Chondrocyte (in vitro differentiated cells): ENCODE measurements around the gene SPTLC2. TPM values are rescaled to one million over a fixed set of nuclear protein-coding genes. Genes with fewer than 3 reads are reported as not detected.
"Not testable (repeated sequence)": the region's sequence is repeated elsewhere in the genome, so short reads cannot be mapped to it uniquely, and the experiment has no call there.

Experiments used
- DNase-seq: peaks from one replicate; pipeline ENCODE4 v3.0.0; 2021; ENCODE audit warnings: mixed read lengths, low spot score
- H3K27ac Mint-ChIP-seq: one replicate; pipeline ENCODE4 v1.8.0; 2021; ENCODE audit warnings: mild to moderate bottlenecking, moderate library complexity, mixed read lengths; ENCODE audit not compliant: unreplicated experiment
- H3K27me3 Mint-ChIP-seq: 2 replicates; pipeline ENCODE4 v1.8.0; 2021; ENCODE audit warnings: low read depth, mixed read lengths
- H3K36me3 Mint-ChIP-seq: 2 replicates; pipeline ENCODE4 v1.8.0; 2021; ENCODE audit warnings: low read depth, mixed read lengths
- H3K4me1 Mint-ChIP-seq: 2 replicates; pipeline ENCODE4 v1.8.0; 2021; ENCODE audit warnings: low read depth, mild to moderate bottlenecking, mixed read lengths
- H3K4me3 Mint-ChIP-seq: one replicate; pipeline ENCODE4 v1.8.0; 2021; ENCODE audit warnings: mild to moderate bottlenecking, moderate library complexity, mixed read lengths; ENCODE audit not compliant: unreplicated experiment
- H3K9me3 Mint-ChIP-seq: 2 replicates; pipeline ENCODE4 v1.8.0; 2021; ENCODE audit warnings: low read depth, mixed read lengths
- total RNA-seq: library from RNA; stranded (reverse); gene quantifications from 3 replicates; pipeline ENCODE4 v1.2.1, GENCODE V29; 2021
- TF ChIP-seq, protein P1 (sequence below): fragments of 200-600 bp; sonication (generic); IDR thresholded peaks from 2 replicates; pipeline ENCODE4 v1.5.0; 2021; ENCODE audit warnings: antibody characterized with exemption, mild to moderate bottlenecking, moderate library complexity

The SPTLC2 gene
- total RNA-seq, 1 donor from 2014 or later: 29.1 TPM

DNA sequence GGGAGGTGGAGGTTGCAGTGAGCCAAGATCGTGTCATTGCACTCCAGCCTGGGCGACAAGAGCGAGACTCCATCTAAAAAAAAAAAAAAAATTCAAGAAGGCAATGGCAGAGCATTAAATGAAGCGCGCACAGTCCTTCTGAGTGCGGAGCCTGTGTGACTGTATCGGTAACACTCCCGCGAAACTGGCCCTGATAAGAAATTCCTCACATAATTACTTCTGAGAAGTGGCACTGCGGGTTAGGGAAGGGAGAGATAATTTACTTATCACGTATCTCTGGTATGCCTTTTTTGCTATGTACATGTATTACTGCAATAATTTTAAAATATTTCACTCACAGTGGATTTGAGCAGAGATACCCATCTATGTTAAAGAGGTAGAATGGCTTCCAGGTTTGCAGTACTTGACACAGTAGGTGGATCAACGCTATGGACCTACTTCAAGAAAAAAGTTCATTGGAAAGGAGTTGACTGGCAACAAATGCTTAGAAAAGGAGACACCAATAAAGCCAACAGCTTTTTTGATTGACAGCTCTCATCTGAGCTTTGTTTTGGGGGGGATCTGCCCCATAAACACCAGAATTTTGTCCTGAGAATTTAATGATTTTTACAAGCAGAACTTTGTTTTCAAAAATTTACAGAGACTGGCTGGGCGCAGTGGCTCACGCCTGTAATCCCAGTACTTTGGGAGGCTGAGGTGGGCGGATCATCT lies 29.2 kb upstream of the SPTLC2 start:
- TF ChIP-seq, protein P1, sequence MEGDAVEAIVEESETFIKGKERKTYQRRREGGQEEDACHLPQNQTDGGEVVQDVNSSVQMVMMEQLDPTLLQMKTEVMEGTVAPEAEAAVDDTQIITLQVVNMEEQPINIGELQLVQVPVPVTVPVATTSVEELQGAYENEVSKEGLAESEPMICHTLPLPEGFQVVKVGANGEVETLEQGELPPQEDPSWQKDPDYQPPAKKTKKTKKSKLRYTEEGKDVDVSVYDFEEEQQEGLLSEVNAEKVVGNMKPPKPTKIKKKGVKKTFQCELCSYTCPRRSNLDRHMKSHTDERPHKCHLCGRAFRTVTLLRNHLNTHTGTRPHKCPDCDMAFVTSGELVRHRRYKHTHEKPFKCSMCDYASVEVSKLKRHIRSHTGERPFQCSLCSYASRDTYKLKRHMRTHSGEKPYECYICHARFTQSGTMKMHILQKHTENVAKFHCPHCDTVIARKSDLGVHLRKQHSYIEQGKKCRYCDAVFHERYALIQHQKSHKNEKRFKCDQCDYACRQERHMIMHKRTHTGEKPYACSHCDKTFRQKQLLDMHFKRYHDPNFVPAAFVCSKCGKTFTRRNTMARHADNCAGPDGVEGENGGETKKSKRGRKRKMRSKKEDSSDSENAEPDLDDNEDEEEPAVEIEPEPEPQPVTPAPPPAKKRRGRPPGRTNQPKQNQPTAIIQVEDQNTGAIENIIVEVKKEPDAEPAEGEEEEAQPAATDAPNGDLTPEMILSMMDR: no peak
- Mint-ChIP-seq H3K9me3 (peaks cover 3% of the 10 kb centered on the region), H3K36me3 (no peaks in the 10 kb centered on the region), H3K27me3 (no peaks in the 10 kb centered on the region), H3K4me1 (peaks cover 4% of the 10 kb centered on the region), H3K4me3 (no peak overlapping the region), H3K27ac (no peak overlapping the region)
- DNase-seq: no peak

DNA sequence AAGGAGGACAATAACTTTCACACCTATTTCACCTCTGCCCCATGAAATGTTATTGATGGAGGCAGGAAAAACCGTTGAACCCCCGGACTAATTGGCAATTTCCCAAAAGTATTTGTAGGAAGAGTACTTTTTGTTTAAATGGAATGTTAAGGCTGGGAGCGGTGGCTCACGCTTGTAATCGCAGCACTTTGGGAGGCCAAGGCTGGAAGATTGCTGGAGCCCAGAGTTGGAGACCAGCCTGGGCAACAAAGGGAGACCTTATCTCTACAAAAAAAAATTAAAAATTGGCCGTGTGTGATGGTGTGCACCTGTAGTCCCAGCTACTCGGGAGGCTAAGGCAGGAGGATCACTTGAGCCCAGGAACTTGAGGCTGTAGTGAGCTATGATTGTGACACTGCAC lies 26.0 kb upstream of the SPTLC2 start:
- no peak overlapping the region for H3K27ac Mint-ChIP-seq
- DNase-seq: no peak
- H3K27me3 Mint-ChIP-seq: no peaks in the 10 kb centered on the region
- peaks cover 3% of the 10 kb centered on the region for H3K9me3 Mint-ChIP-seq
- H3K4me3 Mint-ChIP-seq: no peak overlapping the region
- TF ChIP-seq, protein P1: no peak
- H3K4me1 Mint-ChIP-seq: peaks cover 15% of the 10 kb centered on the region
- H3K36me3 Mint-ChIP-seq: no peaks in the 10 kb centered on the region

DNA sequence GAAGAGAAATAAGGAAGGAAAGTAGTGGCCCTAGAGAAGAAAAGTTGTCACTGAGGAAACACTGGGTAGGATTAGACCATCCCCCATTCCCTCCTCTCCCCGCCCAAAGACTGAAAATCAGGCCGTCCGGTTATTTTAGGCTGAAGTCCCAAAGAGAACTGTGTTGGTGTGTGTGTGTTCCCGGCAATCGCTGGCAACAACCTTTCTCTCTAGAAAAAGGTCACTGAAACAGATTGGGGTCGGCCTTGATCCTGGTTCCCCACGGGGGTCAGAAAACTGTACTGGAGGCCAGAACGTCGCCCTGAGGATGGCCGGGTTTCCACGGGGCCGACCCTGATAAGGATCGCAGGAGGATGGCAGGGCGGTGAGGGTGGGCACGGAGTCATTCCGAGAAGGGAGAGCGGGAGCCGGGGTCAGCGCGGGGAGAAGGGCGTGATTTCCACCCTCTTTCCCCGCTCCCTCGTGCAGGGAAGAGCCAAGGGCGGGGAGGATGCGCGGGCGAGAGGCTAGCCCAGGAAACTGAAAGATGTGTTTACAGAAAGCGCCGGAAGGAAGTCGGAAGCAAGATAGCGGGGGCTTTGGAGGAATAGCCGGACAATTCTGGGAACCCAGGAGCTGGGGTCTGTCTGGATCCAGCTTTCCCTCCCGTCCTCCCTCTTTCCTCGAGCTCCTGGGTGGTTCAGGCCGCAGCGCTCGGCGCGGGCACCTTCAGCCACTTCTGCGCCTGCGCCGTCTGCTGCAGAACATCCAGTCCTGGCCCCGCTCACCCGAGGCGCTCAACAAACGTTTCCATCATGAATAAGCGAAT lies 25.3 kb upstream of the SPTLC2 start:
- DNase-seq: no peak
- H3K4me3 Mint-ChIP-seq: no peak overlapping the region
- peaks cover 15% of the 10 kb centered on the region for H3K4me1 Mint-ChIP-seq
- H3K27ac Mint-ChIP-seq: no peak overlapping the region
- no peaks in the 10 kb centered on the region for H3K27me3 Mint-ChIP-seq
- H3K9me3 Mint-ChIP-seq: no peaks in the 10 kb centered on the region
- H3K36me3 Mint-ChIP-seq: no peaks in the 10 kb centered on the region
- TF ChIP-seq, protein P1: no peak

DNA sequence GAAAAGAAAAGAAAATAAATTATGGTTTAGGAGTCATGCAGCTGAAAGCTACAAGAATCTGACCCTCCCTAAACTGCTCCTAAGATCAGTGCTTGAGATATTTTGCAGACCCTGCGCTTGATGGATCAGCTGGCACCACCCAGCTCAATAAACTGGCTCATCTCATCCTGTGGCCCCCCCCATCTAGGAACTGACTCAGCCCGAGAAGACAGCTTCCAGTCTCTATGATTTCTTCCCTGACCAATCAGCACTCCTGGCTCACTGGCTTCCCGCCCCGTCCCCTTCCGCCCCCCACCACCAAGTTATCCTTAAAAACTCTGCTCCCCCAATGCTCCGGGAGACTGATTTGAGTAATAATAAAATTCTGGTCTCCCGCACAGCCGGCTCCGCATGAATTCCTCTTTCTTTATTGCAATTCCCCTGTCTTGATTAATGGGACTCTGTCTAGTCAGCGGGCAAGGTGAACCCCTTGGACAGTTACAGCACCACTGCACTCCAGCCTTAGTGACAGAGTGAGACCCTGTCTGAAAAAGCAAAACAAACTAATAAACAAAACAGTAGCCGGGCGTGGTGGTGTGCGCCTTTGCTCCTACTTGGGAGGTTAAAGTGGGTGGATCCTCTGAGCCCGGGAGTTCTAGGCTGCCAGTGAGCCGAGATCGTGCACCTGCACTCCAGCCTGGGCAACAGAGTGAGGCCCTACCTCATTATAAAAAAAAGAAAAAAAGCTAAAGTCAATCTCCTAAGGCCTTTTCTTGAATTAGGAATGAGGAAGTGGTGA lies 24.5 kb upstream of the SPTLC2 start:
- Mint-ChIP-seq H3K4me3 (no peak overlapping the region), H3K27ac (peak overlapping the region; percentile 65), H3K36me3 (no peaks in the 10 kb centered on the region), H3K9me3 (no peaks in the 10 kb centered on the region), H3K4me1 (peaks cover 15% of the 10 kb centered on the region), H3K27me3 (no peaks in the 10 kb centered on the region)
- TF ChIP-seq, protein P1: no peak
- DNase-seq: no peak

DNA sequence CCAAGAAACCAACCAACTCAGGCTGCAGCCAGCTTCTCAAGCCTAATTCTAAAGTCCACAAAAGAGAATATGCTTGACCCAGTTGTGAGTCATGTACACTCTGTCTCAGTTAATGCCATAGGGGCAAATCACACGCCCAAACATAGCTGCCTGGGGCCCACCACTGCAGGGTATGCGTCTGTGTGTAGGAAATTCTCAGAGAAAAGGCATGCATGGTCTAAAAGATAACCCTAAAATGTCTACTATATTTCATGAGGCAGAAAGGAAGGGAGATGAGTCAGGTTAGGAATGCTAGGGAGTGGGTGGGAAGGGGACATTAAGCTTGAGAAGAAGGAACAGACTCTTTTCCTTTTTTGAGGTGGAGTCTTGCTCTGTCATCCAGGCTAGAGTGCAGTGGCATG lies 22.3 kb upstream of the SPTLC2 start:
- Mint-ChIP-seq H3K27me3 (no peaks in the 10 kb centered on the region), H3K9me3 (peaks cover 5% of the 10 kb centered on the region), H3K27ac (peak overlapping the region; percentile 85), H3K4me3 (no peak overlapping the region), H3K36me3 (no peaks in the 10 kb centered on the region), H3K4me1 (peaks cover 15% of the 10 kb centered on the region)
- DNase-seq: no peak
- TF ChIP-seq, protein P1: no peak

DNA sequence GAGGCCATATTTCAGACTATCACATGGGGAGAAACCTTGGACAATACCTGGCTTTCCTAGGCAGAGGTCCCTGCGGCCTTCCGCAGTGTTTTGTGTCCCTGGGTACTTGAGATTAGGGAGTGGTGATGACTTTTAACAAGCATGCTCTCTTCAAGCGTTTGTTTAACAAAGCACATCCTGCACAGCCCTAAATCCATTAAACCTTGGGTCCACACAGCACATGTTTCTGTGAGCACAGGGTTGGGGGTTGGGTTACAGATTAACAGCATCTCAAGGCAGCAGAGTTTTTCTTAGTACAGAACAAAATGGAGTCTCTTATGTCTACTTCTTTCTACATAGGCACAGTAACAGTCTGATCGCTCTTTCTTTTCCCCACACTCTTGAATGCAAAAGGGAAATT lies 19.4 kb upstream of the SPTLC2 start:
- not testable (repeated sequence) for H3K27ac Mint-ChIP-seq, H3K4me3 Mint-ChIP-seq, H3K9me3 Mint-ChIP-seq, H3K27me3 Mint-ChIP-seq, DNase-seq, H3K36me3 Mint-ChIP-seq
- peaks cover 10% of the 10 kb centered on the region for H3K4me1 Mint-ChIP-seq

DNA sequence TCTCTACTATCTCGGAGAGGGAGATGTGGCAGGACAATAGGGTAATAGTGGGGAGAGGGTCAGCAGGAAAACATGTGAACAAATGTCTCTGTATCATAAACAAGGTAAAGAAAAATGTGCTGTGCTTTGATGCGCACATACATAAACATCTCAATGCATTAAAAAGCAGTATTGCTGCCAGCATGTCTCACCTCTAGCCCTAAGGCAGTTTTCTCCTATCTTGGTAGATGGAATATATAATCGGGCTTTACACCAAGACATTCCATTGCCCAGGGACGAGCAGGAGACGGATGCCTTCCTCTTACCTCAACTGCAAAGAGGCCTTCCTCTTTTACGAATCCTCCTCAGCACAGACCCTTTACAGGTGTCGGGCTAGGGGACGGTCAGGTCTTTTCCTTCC lies 19.0 kb upstream of the SPTLC2 start:
- H3K9me3 Mint-ChIP-seq, H3K36me3 Mint-ChIP-seq, H3K27me3 Mint-ChIP-seq, H3K27ac Mint-ChIP-seq, DNase-seq, H3K4me3 Mint-ChIP-seq: not testable (repeated sequence)
- peaks cover 10% of the 10 kb centered on the region for H3K4me1 Mint-ChIP-seq
